HepG2 (cell line): ENCODE data around the gene TMEM117. TPM values are rescaled to one million over a fixed set of nuclear protein-coding genes. Genes with fewer than 3 reads are reported as not detected.

ENCODE experiments used
- ATAC-seq: fragments of 200-7000 bp; cut with Tn5 transposase; 3 replicates; pipeline ENCODE4 v1.9.1; 2020; ENCODE audit warnings: mild to moderate bottlenecking, moderate library complexity
- BruUV-seq: library from RNA; stranded (reverse); fragments of 400-500 nt; replicated peaks from 2 replicates; lab custom pipeline; 2021; lab: Mats Ljungman, UMichigan
- CTCF ChIA-PET: fragments of 300-600 bp; formaldehyde crosslinking; extraction: SDS; loops from one replicate; lab custom pipeline; 2021; ENCODE audit warnings: low total read pairs, inconsistent platforms, low intra/inter-chr PET ratio; lab: Yijun Ruan, JAX
- POLR2A ChIA-PET: fragments of 350-600 bp; sonication (Branson Sonifier 250); formaldehyde crosslinking; loops from one replicate; lab custom pipeline; 2020; ENCODE audit warnings: antibody characterized with exemption, inconsistent platforms; lab: Yijun Ruan, JAX
- DNase-seq: peaks from one replicate; pipeline ENCODE4 v3.0.0-alpha.2; 2015; ENCODE audit warnings: low spot score
- FAIRE-seq: peaks from 3 replicates; lab custom pipeline; 2011; peaks lifted over from hg19 to GRCh38; lab: Jason Lieb, UNC
- H2AFZ ChIP-seq: one replicate; pipeline ENCODE4 v1.6.1; 2011; ENCODE audit warnings: low read length, inconsistent platforms
- H3K27ac ChIP-seq: fragments of 300-600 bp; 3 replicates; pipeline ENCODE4 v1.8.0; 2011; ENCODE audit warnings: mixed run types, mild to moderate bottlenecking, mixed read lengths, low read length, inconsistent platforms; ENCODE audit not compliant: insufficient read depth; ENCODE audit errors: extremely low read length
- H3K27me3 ChIP-seq, 2 experiments: fragments of 200-600 bp in 1 of 2; 2 replicates in 1 of 2; 3 replicates in 1 of 2; pipeline versions ENCODE4 v1.6.0 to v1.8.0; 2011; ENCODE audit warnings: low read length in 2 of 2, mild to moderate bottlenecking in 2 of 2, moderate library complexity in 2 of 2, inconsistent platforms in 1 of 2; ENCODE audit not compliant: insufficient read depth in 2 of 2, control insufficient read depth in 1 of 2
- H3K36me3 ChIP-seq, 2 experiments: fragments of 200-600 bp in 1 of 2; replicated peaks in 1 of 2; 2 replicates in 1 of 2; 3 replicates in 1 of 2; pipeline versions ENCODE4 v1.5.1 to v1.8.0; 2011; ENCODE audit warnings: low read length in 2 of 2, inconsistent platforms in 1 of 2; ENCODE audit not compliant: insufficient read depth in 2 of 2, control insufficient read depth in 1 of 2
- H3K4me1 ChIP-seq: 2 replicates; pipeline ENCODE4 v1.5.1; 2012; ENCODE audit warnings: low read length, inconsistent platforms; ENCODE audit not compliant: insufficient read depth
- H3K4me2 ChIP-seq: 2 replicates; pipeline ENCODE4 v1.6.0; 2011; ENCODE audit warnings: low read depth, low read length, inconsistent platforms
- H3K4me3 ChIP-seq, 3 experiments: fragments of 200-600 bp in 1 of 3; sonication (generic), shearing (Covaris generic) in 1 of 3; replicated peaks in 1 of 3; 2 replicates each; pipeline ENCODE4 v1.5.1; 2011 to 2016; ENCODE audit warnings: low read length in 3 of 3, inconsistent platforms in 2 of 3, low read depth in 2 of 3, mild to moderate bottlenecking in 2 of 3, control low read depth in 1 of 3, mixed read lengths in 1 of 3; ENCODE audit not compliant: insufficient read depth in 1 of 3
- H3K79me2 ChIP-seq: one replicate; pipeline ENCODE4 v1.6.1; 2011; ENCODE audit warnings: low read length, inconsistent platforms; ENCODE audit not compliant: insufficient read depth
- H3K9ac ChIP-seq: 2 replicates; pipeline ENCODE4 v1.6.0; 2011; ENCODE audit warnings: mild to moderate bottlenecking, low read depth, low read length, inconsistent platforms; ENCODE audit not compliant: insufficient read depth
- H3K9me3 ChIP-seq: 2 replicates; pipeline ENCODE4 v1.5.1; 2012; ENCODE audit warnings: mild to moderate bottlenecking, low read length
- H4K20me1 ChIP-seq: 2 replicates; pipeline ENCODE4 v1.6.0; 2011; ENCODE audit warnings: inconsistent platforms, mild to moderate bottlenecking, low read length, moderate library complexity; ENCODE audit not compliant: insufficient read depth
- ATF1 ChIP-seq: IDR thresholded peaks from 2 replicates; pipeline ENCODE4 v1.6.1; 2016; ENCODE audit warnings: mild to moderate bottlenecking, control low read depth
- KAT2B ChIP-seq: fragments of 150-350 bp; IDR thresholded peaks from 2 replicates; pipeline ENCODE4 v1.6.1; 2014; ENCODE audit warnings: low read depth, low read length, borderline replicate concordance
- KDM5B ChIP-seq: sonication (generic); formaldehyde crosslinking; IDR thresholded peaks from 2 replicates; pipeline ENCODE4 v1.4.0; 2020; ENCODE audit warnings: missing genetic modification reagents, mild to moderate bottlenecking, borderline replicate concordance
- MTA1 ChIP-seq: sonication (generic); formaldehyde crosslinking; IDR thresholded peaks from 2 replicates; pipeline ENCODE4 v1.4.0; 2020; ENCODE audit warnings: missing genetic modification reagents, mild to moderate bottlenecking, borderline replicate concordance
- MTF1 ChIP-seq: sonication (generic); formaldehyde crosslinking; IDR thresholded peaks from 2 replicates; pipeline ENCODE4 v1.5.0; 2020; ENCODE audit warnings: missing genetic modification reagents
- PAF1 ChIP-seq: IDR thresholded peaks from 2 replicates; pipeline ENCODE4 v1.6.1; 2016; ENCODE audit warnings: missing genetic modification reagents, missing compliant biosample characterization
- PHF21A ChIP-seq: sonication (generic); formaldehyde crosslinking; IDR thresholded peaks from 2 replicates; pipeline ENCODE4 v1.5.0; 2020; ENCODE audit warnings: mild to moderate bottlenecking, missing genetic modification reagents
- POGZ ChIP-seq: sonication (generic); formaldehyde crosslinking; IDR thresholded peaks from 2 replicates; pipeline ENCODE4 v1.4.0; 2020; ENCODE audit warnings: mild to moderate bottlenecking, missing genetic modification reagents
- ZC3H13 ChIP-seq: sonication (generic); formaldehyde crosslinking; IDR thresholded peaks from 2 replicates; pipeline ENCODE4 v1.8.1; 2023; ENCODE audit warnings: mild to moderate bottlenecking, missing genetic modification reagents, moderate library complexity
- ZMYM4 ChIP-seq: sonication (generic); formaldehyde crosslinking; IDR thresholded peaks from 2 replicates; pipeline ENCODE4 v1.8.1; 2023; ENCODE audit warnings: mild to moderate bottlenecking, missing genetic modification reagents
- ZNF333 ChIP-seq: sonication (generic); formaldehyde crosslinking; IDR thresholded peaks from 2 replicates; pipeline ENCODE4 v1.4.0; 2020; ENCODE audit warnings: mild to moderate bottlenecking, missing genetic modification reagents, borderline replicate concordance
- ZNF891 ChIP-seq: sonication (generic); formaldehyde crosslinking; IDR thresholded peaks from 2 replicates; pipeline ENCODE4 v1.5.0; 2020; ENCODE audit warnings: mild to moderate bottlenecking, missing genetic modification reagents
- WGBS: methylation state at CpG from one replicate; pipeline ENCODE4 v1.1.6; 2017; ENCODE audit warnings: low lambda C conversion rate; 5-methylcytosine and 5-hydroxymethylcytosine counted together
- in situ Hi-C: cut with HindIII; loops from 2 replicates; pipeline ENCODE4 v1.10.0; 2017; ENCODE audit warnings: low pct_unique_long_range_greater_than_20kb; ENCODE audit not compliant: extremely low pct_ligation_motif_present
- intact Hi-C: fragments of 100-400 bp; cut with micrococcal nuclease; formaldehyde crosslinking; loops from one replicate; pipeline ENCODE4 v1.10.0; 2022; ENCODE audit not compliant: unreplicated experiment
- polyA plus RNA-seq, 8 experiments: library from polyadenylated mRNA; depleted of rRNA in 3 of 8; stranded (reverse) in 7 of 8; unstranded in 1 of 8; fragments of >200 nt; fragmentation: Illumina TruSeq in 4 of 8; extraction: Trizol in 4 of 8; gene quantifications; 2 replicates each; pipeline versions ENCODE4 v1.2.1 to v1.2.3, GENCODE V29; 2011 to 2016; ENCODE audit warnings: low read depth in 4 of 8, missing spikeins in 1 of 8, mixed read lengths in 1 of 8; ENCODE audit not compliant: insufficient read depth in 1 of 8
- total RNA-seq, 5 experiments: library from RNA; depleted of rRNA; stranded (reverse); fragments of >200 nt; fragmentation: Illumina TruSeq; extraction: Trizol; gene quantifications; 2 replicates each; pipeline ENCODE4 v1.2.3, GENCODE V29; 2016; ENCODE audit warnings: low read depth in 1 of 5
- TF ChIP-seq, protein P1 (sequence below): sonication (generic); formaldehyde crosslinking; conservative IDR thresholded peaks from 2 replicates; pipeline ENCODE4 v1.4.0; 2020; ENCODE audit warnings: mild to moderate bottlenecking, missing genetic modification reagents, moderate library complexity
- TF ChIP-seq, protein P2 (sequence below): sonication (generic); formaldehyde crosslinking; IDR thresholded peaks from 2 replicates; pipeline ENCODE4 v1.8.0; 2022; ENCODE audit warnings: missing genetic modification reagents, mild to moderate bottlenecking, moderate library complexity, borderline replicate concordance

TMEM117 gene
- total and polyA plus RNA-seq, 2 of the 13 experiments (the other 11 are each of a cell fraction or from before 2014, with no cell fraction given) = 2.8 to 8.5 TPM

DNA sequence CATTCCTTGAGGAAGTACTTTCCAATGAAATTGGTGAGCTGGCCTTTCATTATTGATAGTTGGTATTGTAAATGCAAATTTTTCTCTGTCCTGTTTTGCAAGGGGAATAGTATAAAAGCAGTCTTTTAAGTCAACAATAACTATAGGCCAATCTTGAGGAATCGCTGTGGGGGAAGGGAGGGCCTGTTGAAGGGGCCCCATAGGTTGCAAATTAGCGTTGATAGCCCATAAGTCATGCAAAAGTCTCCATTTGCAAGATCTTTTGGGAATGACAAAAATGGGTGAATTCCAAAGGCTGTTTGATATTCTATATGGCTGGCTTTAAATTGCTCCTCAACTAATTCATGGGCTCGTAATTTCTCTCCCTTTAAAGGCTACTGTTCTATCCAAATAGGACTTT is 143.6 kb downstream of the TMEM117 start:
- Histone ChIP-seq H3K4me3 (no peak overlapping the region), H3K27ac (no peak overlapping the region), H3K36me3 (no peaks in the 10 kb centered on the region), H4K20me1 (no peaks in the 10 kb centered on the region), H3K9me3 (peaks cover 30% of the 10 kb centered on the region), H3K9ac (no peak overlapping the region), H2AFZ (no peak overlapping the region), H3K27me3 (no peaks in the 10 kb centered on the region), H3K4me1 (peaks cover 17% of the 10 kb centered on the region), H3K4me2 (no peak overlapping the region), H3K79me2 (no peaks in the 10 kb centered on the region)
- no peak for DNase-seq
- BruUV-seq = no TSS peak
- no peak for ATAC-seq
- POLR2A ChIA-PET = no interaction called here
- in situ Hi-C loops = no loop called here
- no peak for TF ChIP-seq PAF1 (CRISPR knock-in tag)
- no peak for TF ChIP-seq ZNF333 (CRISPR knock-in tag)
- CTCF ChIA-PET = no interaction called here
- 62% methylated on average over 3 of the region's 3 CpGs for WGBS
- intact Hi-C loops = no loop called here
- FAIRE-seq = no peak

DNA sequence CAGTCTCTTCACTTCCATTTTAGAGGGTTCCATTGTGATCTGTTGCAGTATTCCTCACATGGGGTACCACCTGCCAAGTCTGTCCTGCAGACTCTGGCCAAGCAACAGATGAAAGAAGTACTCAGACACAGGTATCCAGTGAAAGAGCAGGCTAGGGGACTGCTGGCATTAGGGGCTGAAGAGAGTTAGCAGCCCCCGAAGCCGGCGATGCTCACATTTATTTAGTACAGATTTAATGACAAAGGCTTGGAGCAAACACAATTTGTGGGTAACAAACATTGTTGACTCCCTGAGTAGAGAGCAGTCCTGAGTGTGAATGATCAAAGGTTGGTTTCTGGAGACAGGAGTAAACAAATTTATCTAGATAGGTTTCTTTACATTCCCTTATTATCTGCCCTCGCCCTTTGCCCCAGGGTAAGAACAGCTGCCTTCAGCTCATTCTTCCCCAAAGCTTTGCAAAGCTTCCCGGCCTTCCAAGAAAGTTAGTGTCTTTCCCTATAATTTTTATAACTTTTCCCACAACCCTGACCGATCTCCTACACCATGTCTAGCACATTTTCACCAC is 144.8 kb downstream of the TMEM117 start:
- Histone ChIP-seq H4K20me1 (no peaks in the 10 kb centered on the region), H3K4me1 (peaks cover 17% of the 10 kb centered on the region), H3K36me3 (no peaks in the 10 kb centered on the region), H3K9me3 (peaks cover 30% of the 10 kb centered on the region), H3K27ac (no peak overlapping the region), H3K27me3 (no peaks in the 10 kb centered on the region), H2AFZ (no peak overlapping the region), H3K4me3 (no peak overlapping the region), H3K4me2 (no peak overlapping the region), H3K79me2 (no peaks in the 10 kb centered on the region), H3K9ac (no peak overlapping the region)
- 78% methylated on average over 6 of the region's 6 CpGs for WGBS
- no peak for FAIRE-seq
- in situ Hi-C loops (no loop called here), intact Hi-C loops (no loop called here)
- no peak for ATAC-seq
- ChIA-PET POLR2A (no interaction called here), CTCF (no interaction called here)
- BruUV-seq = no TSS peak
- DNase-seq = peak; percentile 58
- TF ChIP-seq ZMYM4 (CRISPR knock-in tag) (peak; percentile 46), ZC3H13 (CRISPR knock-in tag) (no peak), PHF21A (CRISPR knock-in tag) (no peak), MTF1 (no peak), ATF1 (CRISPR knock-in tag) (no peak), ZNF891 (CRISPR knock-in tag) (no peak), KDM5B (CRISPR knock-in tag) (no peak), KAT2B (no peak), POGZ (peak; percentile 23; the same call in 1 of the 2 replicates), MTA1 (CRISPR knock-in tag) (no peak)
- TF ChIP-seq, protein P1, sequence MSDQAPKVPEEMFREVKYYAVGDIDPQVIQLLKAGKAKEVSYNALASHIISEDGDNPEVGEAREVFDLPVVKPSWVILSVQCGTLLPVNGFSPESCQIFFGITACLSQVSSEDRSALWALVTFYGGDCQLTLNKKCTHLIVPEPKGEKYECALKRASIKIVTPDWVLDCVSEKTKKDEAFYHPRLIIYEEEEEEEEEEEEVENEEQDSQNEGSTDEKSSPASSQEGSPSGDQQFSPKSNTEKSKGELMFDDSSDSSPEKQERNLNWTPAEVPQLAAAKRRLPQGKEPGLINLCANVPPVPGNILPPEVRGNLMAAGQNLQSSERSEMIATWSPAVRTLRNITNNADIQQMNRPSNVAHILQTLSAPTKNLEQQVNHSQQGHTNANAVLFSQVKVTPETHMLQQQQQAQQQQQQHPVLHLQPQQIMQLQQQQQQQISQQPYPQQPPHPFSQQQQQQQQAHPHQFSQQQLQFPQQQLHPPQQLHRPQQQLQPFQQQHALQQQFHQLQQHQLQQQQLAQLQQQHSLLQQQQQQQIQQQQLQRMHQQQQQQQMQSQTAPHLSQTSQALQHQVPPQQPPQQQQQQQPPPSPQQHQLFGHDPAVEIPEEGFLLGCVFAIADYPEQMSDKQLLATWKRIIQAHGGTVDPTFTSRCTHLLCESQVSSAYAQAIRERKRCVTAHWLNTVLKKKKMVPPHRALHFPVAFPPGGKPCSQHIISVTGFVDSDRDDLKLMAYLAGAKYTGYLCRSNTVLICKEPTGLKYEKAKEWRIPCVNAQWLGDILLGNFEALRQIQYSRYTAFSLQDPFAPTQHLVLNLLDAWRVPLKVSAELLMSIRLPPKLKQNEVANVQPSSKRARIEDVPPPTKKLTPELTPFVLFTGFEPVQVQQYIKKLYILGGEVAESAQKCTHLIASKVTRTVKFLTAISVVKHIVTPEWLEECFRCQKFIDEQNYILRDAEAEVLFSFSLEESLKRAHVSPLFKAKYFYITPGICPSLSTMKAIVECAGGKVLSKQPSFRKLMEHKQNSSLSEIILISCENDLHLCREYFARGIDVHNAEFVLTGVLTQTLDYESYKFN = peak; percentile 48
- TF ChIP-seq, protein P2, sequence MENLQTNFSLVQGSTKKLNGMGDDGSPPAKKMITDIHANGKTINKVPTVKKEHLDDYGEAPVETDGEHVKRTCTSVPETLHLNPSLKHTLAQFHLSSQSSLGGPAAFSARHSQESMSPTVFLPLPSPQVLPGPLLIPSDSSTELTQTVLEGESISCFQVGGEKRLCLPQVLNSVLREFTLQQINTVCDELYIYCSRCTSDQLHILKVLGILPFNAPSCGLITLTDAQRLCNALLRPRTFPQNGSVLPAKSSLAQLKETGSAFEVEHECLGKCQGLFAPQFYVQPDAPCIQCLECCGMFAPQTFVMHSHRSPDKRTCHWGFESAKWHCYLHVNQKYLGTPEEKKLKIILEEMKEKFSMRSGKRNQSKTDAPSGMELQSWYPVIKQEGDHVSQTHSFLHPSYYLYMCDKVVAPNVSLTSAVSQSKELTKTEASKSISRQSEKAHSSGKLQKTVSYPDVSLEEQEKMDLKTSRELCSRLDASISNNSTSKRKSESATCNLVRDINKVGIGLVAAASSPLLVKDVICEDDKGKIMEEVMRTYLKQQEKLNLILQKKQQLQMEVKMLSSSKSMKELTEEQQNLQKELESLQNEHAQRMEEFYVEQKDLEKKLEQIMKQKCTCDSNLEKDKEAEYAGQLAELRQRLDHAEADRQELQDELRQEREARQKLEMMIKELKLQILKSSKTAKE (CRISPR knock-in tag) = no peak
